Retina (tissue), 1 donor: Measurements from ENCODE around the gene PAK1.

Source experiments
- DNase-seq: peaks from one replicate; pipeline ENCODE4 v3.0.0-alpha.2; 2016

The PAK1 gene

DNA sequence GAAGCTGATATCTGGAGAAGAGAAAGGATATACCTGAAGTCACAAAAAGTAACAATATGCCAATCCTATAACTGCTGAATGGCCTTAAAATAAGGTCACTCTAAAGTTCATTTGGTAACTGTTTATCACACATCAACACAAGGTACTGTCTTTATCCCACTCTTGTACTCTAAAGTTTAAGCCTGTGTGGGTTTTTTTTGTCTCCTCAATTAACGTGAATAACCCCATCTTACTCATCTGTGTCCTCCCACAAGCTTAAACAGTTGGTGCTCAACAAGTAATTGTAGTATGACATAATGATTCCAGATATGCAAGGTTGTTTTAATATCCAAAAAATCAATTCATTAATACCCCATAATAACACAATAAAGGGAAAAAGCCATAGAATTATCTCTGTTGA lies 42.1 kb downstream of the PAK1 start:
- no peak for DNase-seq

DNA sequence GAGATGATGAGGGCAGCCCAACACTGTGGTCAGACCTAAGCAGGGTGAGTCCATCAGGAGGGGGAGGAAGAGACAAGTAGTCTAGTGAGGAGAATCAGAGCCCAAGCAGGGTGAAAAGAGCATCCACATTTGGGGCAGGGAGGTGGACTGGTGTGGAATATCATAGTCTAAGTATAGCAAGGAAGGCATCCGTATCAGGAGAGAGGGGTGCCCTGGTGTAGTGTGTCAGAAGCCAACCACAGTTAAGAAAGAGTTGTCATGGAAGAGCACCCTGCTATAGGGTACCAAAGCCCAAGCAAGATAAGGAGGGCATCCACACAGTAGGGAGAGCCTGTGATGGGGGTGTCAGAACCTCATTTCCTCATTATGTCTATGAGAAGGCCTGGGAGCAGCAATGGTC lies 45.3 kb downstream of the PAK1 start:
- DNase-seq = no peak

DNA sequence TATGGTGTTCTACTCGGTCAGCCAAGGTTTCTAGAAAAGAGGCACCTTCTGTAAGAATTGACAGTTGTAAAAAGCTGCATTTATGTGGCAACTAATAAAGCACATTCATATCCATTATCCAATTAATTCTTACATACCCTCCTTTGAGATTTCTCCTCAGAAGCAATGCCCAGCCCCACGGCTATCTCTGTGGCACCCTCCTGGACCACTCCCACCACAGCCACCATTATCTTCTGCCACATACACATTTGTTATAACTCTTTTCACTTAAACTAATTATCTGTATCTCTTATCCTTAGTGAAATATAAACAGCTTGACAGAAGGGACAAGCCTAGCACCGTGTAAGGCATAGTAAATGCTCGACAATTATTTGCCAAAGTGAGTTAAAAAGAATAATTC lies 48.5 kb downstream of the PAK1 start:
- DNase-seq = no peak

DNA sequence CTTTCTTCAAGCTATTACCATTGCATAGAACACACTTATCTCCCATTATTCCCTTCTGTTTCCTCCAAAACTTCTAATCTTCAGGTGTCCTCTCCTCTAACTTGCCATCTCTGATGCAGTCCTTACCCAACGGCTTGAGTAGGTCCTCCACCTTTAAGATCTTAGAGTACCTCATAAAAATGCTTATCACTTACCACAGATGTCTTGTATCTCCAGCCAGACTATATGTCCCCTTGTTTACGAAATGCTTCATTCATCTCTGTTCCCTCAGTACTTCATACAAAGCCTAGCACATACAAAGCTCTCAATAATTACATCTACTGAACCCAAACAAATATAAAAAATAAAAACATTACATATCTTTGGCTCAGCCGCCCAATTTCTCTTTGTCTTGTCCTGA lies 49.2 kb downstream of the PAK1 start:
- no peak for DNase-seq

- no peak for DNase-seq
These were observed 50.3 kb downstream of the PAK1 start for GRCh38 chr11:77423624-77424023.

DNA sequence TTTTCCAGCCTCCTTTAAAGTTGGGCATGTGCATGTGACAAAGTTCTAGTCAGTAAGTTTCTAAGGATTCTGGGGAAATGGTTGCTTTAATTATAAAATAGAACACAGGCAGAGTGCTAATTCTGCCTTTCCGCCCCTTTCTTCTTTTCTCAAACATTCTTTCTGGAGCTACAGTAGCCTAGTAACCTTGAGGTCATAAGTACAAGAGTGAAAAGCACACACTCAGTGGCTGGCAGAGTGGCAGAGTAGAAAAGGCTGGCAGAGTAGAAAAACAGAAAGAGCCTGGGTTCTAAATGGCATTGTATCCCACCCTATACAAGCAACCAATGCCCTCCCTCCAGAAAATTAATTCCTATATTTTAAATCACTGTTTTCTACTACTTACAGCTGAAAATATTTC lies 51.2 kb downstream of the PAK1 start:
- DNase-seq = no peak

- no peak for DNase-seq
These were observed 52.7 kb downstream of the PAK1 start for GRCh38 chr11:77421041-77421723.

- no peak for DNase-seq
These were observed 54.8 kb downstream of the PAK1 start for GRCh38 chr11:77418971-77419597.

GRCh38 chr11:77418155-77418970 lies 55.5 kb downstream of the PAK1 start:
- DNase-seq = no peak

DNA sequence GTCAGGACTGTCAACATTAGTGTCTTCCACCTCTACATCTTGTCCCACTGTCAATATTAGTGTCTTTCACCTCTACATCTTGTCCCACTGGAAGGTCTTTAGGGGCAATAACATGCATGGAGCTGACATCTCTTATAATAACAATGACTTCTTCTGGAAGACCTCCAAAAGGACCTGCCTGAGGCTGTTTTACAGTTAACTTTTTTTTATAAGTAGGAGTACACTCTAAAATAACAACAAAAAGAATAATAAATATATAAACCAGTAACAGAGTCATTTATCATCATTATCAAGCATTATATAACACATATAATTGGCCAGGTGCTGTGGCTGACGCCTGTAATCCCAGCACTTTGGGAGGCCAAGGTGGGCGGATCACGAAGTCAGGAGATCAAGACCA lies 57.5 kb downstream of the PAK1 start:
- no peak for DNase-seq

DNA sequence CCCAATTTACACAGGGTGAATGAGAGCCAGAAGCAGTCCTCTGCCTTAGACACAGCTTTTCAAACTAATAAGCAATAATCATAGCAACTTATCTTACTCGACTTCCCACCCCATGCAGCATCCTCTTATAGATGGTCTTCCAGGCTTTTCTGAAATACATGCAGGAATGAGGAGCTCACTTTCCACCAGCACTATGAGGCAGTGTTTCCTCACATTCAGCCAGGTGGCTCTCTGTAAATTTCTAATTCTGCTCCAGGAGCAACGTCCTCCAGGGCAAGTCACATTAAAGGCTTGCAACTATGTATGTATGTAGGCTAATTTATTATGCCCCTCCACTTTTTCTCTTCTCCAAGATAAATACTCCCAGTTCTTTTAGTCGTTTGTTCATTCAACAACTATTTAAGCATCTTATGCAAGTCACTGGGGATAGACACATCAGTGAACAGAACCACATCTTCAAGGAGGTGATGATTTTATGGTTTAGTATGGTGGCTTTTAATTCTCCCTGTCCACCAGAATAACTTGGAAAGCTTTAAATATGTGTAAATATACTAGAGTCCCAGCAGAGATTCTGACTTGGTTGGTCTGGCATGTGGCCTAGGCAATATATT lies 59.9 kb downstream of the PAK1 start:
- no peak for DNase-seq

DNA sequence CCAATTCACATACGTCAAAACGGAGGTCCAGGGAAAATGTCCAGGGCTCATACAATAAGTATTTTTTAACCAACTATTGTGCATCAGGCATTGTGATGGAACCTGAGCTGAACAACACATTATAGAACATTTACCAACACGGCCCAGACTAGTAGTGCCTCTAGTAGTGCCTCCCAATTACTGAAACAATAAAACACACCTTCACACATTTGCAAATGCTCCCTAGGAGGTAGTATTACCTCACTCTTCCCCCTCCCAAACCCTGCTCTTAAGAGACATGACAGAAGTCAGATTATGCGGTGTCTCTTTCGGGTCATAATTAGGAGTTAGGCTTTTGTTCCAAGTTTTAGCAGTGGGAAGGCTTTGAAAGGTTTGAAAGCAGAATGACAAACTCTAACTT lies 61.1 kb downstream of the PAK1 start:
- no peak for DNase-seq

GRCh38 chr11:77411717-77412441 lies 62.0 kb downstream of the PAK1 start:
- DNase-seq = peak; percentile 90

DNA sequence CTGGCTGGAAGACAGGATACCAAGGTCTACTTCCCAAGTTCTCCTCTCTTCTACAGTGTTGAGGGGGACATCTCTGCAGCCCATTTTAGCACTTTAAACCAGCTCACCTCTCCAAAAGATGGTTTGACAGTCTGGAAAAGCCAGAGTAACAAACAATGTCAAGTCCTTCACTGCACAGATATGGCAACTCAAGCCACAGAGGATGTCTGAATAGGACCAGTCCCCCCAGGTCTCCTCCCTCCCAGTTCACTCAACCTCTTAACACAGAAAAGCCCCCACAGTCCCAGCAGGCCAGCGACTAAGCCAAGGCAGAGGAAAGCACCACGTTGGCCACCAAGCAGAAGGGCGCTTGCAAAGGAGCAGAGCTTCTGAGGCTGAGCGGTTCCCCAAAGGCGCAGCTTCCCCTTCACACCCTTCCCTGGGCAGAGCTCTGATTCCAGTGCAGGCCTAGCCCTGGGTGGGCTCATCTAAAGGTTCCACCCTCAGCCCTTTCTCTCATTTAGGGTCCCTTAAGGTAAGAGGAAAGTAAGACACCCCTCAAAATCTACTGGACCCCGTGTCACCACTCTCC lies 62.7 kb downstream of the PAK1 start:
- DNase-seq = no peak

- DNase-seq = no peak
These were observed 63.6 kb downstream of the PAK1 start for GRCh38 chr11:77410076-77410827.

DNA sequence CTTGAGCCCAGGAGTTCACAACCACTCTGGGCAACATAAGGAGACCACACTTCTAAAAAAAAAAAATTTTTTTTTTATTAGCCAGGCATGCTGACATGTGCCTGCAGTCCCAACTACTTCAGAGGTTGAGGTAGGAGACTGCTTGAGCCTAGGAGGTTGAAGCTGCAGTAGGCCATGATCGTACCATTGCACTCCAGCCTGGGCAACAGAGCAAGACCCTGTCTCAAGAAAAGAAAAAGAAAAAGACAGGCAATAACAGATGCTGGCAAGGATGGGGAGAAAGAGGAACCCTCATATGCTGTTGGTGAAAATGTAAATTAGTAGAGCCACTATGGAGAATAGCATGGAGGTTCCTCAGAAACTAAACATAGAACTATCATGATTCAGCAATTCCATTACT lies 64.8 kb downstream of the PAK1 start:
- DNase-seq = no peak

DNA sequence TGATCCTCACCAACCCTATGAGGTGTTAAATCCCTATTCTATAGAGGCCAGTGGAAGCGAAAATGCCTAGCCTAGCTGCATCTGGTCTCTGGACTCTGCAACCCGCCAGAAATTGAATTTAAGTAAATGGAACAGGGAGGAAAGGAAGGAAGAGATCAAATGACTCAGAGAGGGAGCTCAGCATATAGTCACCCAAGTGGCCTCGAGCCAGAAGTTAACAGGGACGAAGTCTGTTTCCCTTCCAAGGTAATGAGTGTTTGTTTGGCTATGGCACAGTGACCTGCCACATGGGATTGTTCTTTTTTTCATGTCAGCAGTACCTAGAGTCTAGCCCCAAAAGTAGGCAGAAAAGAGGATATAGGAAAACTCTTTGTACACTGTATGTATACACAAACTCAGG lies 66.3 kb downstream of the PAK1 start:
- no peak for DNase-seq

DNA sequence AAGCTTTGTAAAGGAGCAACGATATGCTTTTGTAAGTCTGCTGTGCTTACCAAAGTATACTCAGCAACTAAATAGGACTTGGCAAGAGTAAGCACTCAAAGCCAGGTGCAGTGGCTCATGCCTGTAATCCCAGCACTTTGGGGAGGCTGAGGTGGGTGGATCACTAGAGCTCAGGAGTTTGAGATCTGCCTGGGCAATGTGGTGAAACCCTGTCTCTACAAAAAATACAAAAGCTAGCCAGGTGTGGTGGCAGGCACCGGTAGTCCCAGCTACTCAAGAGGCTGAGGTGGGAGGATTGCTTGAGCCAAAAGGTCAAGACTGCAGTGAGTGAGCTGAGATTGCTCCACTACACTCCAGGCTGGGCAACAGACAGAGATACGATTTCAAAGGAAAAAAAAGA lies 67.5 kb downstream of the PAK1 start:
- DNase-seq = no peak

DNA sequence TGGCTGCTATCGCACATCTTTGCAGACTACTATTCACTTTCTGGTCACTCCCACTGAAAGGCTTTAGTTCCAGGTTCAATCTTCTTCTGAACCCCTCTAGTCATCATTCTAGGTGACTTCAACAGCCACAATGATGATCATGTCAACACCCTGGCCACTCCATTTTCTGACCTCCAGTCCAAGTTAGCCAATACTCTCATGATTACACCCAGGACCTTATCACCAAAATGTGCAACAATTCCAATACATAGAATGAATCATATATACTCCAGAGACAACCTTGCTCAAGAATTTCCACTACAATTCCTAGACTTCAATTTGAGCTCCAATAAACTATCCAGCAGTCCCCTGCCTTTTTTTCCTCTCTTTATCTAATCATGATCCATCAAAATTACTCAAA lies 70.7 kb downstream of the PAK1 start:
- DNase-seq = no peak

GRCh38 chr11:77402218-77402556 lies 71.7 kb downstream of the PAK1 start:
- no peak for DNase-seq

GRCh38 chr11:77401486-77402217 lies 72.2 kb downstream of the PAK1 start:
- no peak for DNase-seq
